Body of pancreas (tissue), 4 donors: ENCODE measurements around the gene NUFIP1. TPM values are rescaled to one million over a fixed set of nuclear protein-coding genes. Genes with fewer than 3 reads are reported as not detected.
"Not testable (repeated sequence)": the region's sequence is repeated elsewhere in the genome, so short reads cannot be mapped to it uniquely, and the experiment has no call there.

Experiments used
- ATAC-seq: fragments of 150-250 bp; one replicate; pipeline ENCODE4 v1.9.1; 2016
- DNase-seq, 4 donors: peaks; one replicate each; pipeline ENCODE4 v3.0.0-alpha.2; 2019
- H3K27ac ChIP-seq, 4 donors: fragments of 200-600 bp; sonication (generic); 1 replicate in 3 of 4; 2 replicates in 1 of 4; pipeline versions ENCODE4 v1.5.1 to v1.6.1; 2016 to 2019; ENCODE audit warnings: mild to moderate bottlenecking in 1 of 4, mixed read lengths in 1 of 4, moderate library complexity in 1 of 4
- H3K27me3 ChIP-seq, 2 donors: fragments of 200-600 bp; sonication (generic); one replicate each; pipeline ENCODE4 v1.6.0; 2016; ENCODE audit warnings: mild to moderate bottlenecking in 1 of 2
- H3K36me3 ChIP-seq, 2 donors: fragments of 200-600 bp; sonication (generic); replicated peaks in 1 of 2; 2 replicates each; pipeline ENCODE4 v1.5.1; 2016; ENCODE audit warnings: low read depth in 2 of 2; ENCODE audit not compliant: insufficient read depth in 1 of 2
- H3K4me1 ChIP-seq: fragments of 200-600 bp; sonication (generic); one replicate; pipeline ENCODE4 v1.6.0; 2016
- H3K4me3 ChIP-seq, 2 donors: fragments of 200-600 bp; sonication (generic); 1 replicate in 1 of 2; 2 replicates in 1 of 2; pipeline ENCODE4 v1.5.1; 2016 to 2019
- H3K9me3 ChIP-seq, 3 donors: fragments of 200-600 bp; sonication (generic); 1 replicate in 2 of 3; 2 replicates in 1 of 3; pipeline ENCODE4 v1.5.1; 2016
- POLR2A ChIP-seq, 3 donors: fragments of 450-650 bp; IDR thresholded peaks; one replicate each; pipeline ENCODE4 v1.6.1; 2016; ENCODE audit warnings: antibody characterized with exemption in 3 of 3, mild to moderate bottlenecking in 2 of 3
- WGBS, 2 donors: methylation state at CpG; one replicate each; pipeline ENCODE4 v1.1.5; 2017; 5-methylcytosine and 5-hydroxymethylcytosine counted together
- intact Hi-C: fragments of 100-400 bp; cut with DNase I; formaldehyde crosslinking; loops from one replicate; pipeline ENCODE4 v1.15.1; 2023
- total RNA-seq, 2 donors: library from RNA; depleted of rRNA; stranded (reverse); fragments of >200 nt; gene quantifications; one replicate each; pipeline ENCODE4 v1.1.0, GENCODE V29; 2016
- TF ChIP-seq, protein P1 (sequence below), 7 experiments: fragments of 450-650 bp in 4 of 7; fragments of 200-600 bp in 3 of 7; sonication (generic) in 3 of 7; IDR thresholded peaks; one replicate each; pipeline ENCODE4 v1.5.1; 2016 to 2019; ENCODE audit warnings: antibody characterized with exemption in 7 of 7

NUFIP1 gene
- total RNA-seq, 2 donors from 2014 or later = 1.3 to 1.6 TPM

DNA sequence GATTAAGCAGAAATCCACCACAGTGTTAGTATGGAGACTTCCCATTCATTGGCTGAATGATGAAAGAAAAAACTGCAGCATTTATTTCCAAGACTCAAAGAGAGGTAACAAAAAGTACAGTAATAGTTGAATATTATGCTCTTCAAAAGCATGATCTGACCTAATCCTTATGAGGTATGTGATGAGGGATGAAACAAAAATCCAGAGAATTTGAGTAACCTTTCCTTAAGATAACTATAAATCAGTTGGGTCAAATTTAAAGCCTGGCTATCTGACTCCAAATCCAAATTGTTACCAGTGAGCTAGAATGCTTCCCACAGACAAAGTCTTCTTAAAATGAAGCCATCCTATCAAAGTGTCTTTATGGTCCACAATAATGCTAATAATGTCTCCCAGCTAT is 38.1 kb downstream of the NUFIP1 start:
- peaks cover 15% of the 10 kb centered on the region for H3K4me1 ChIP-seq
- DNase-seq = no peak
- no peak for TF ChIP-seq POLR2A (IDR thresholded peaks at IDR 0.05)
- TF ChIP-seq, protein P1, sequence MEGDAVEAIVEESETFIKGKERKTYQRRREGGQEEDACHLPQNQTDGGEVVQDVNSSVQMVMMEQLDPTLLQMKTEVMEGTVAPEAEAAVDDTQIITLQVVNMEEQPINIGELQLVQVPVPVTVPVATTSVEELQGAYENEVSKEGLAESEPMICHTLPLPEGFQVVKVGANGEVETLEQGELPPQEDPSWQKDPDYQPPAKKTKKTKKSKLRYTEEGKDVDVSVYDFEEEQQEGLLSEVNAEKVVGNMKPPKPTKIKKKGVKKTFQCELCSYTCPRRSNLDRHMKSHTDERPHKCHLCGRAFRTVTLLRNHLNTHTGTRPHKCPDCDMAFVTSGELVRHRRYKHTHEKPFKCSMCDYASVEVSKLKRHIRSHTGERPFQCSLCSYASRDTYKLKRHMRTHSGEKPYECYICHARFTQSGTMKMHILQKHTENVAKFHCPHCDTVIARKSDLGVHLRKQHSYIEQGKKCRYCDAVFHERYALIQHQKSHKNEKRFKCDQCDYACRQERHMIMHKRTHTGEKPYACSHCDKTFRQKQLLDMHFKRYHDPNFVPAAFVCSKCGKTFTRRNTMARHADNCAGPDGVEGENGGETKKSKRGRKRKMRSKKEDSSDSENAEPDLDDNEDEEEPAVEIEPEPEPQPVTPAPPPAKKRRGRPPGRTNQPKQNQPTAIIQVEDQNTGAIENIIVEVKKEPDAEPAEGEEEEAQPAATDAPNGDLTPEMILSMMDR (IDR thresholded peaks at IDR 0.05) = no peak
- H3K9me3 ChIP-seq = no peaks in the 10 kb centered on the region
- intact Hi-C loops = no loop called here
- H3K4me3 ChIP-seq = no peak overlapping the region
- no peak for ATAC-seq
- no peaks in the 10 kb centered on the region for H3K36me3 ChIP-seq
- H3K27ac ChIP-seq = no peak overlapping the region
- H3K27me3 ChIP-seq = no peaks in the 10 kb centered on the region

DNA sequence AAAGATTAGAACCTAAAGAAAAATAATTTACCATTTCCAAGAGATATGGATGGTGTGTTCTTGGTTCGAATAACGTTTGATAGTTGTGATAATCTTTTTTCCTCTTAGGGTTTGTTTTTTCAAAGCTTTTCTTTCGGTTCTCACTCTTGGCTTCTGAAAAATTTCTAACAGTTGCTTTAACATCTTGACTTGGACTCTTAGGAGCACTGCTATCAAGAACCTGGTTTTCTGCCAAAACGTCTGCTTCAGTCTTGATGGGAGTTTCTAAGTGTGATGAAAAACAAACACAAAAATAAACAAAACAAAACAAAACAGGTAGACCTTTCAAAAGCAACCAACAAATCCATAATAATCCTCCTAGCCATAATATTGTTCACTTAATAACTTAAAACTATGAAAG is 45.9 kb downstream of the NUFIP1 start:
- WGBS, 2 donors = 31 to 37% methylated on average over 4 of the region's 4 CpGs
- H3K9me3 ChIP-seq, H3K27ac ChIP-seq, ATAC-seq, H3K4me1 ChIP-seq, H3K4me3 ChIP-seq, DNase-seq, intact Hi-C loops, H3K27me3 ChIP-seq, H3K36me3 ChIP-seq: not testable (repeated sequence)

DNA sequence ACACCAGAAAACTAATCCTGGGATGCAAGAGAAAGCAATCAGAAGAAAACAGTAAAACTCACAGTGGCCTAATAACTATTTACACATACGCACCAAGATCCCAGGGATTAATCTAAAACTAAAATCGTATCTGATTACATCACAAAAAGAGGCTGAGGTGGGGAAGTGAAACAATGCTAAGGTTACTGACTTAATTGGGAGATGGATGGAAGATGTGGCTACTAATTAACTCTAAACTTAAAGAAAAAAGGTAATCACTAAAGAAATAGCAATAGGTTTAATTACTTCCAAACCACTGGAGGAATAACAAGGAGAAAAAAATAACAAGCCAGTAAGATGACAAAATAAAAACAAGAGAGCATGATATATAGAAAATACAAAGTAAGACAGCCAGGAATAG is 50.4 kb downstream of the NUFIP1 start:
- 66 to 81% methylated on average over 2 of the region's 2 CpGs for WGBS, 2 donors
- Histone ChIP-seq H3K4me3 (no peak overlapping the region), H3K9me3 (no peaks in the 10 kb centered on the region), H3K36me3 (peaks cover 0 to 4% of the 10 kb centered on the region in 2 donors), H3K27ac (no peak overlapping the region), H3K4me1 (no peaks in the 10 kb centered on the region), H3K27me3 (no peaks in the 10 kb centered on the region)
- TF ChIP-seq POLR2A (IDR thresholded peaks at IDR 0.05) = no peak
- TF ChIP-seq, protein P1 (IDR thresholded peaks at IDR 0.05) = no peak
- intact Hi-C loops = no loop called here
- DNase-seq (no peak), ATAC-seq (no peak)

DNA sequence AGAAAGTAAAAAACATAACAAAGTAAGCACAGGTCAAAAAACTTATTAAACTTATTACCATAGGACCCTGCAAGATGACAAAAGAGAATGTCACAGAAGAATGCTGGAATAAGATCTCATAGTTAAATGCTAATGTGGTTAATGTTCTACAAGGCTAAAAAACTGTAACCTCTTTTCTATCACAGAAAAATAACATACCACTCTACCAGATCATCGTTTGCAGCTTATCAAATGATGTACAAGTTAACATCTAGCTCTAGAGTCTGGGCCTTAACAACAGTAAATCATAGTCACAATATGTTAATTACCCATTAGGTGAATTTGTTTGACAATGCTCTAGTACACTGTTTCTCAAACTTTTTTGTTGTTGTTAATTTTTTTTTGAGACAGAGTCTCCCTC is 53.0 kb downstream of the NUFIP1 start:
- Histone ChIP-seq H3K27me3 (no peaks in the 10 kb centered on the region), H3K9me3 (no peaks in the 10 kb centered on the region), H3K4me3 (no peak overlapping the region), H3K27ac (no peak overlapping the region), H3K4me1 (no peaks in the 10 kb centered on the region), H3K36me3 (no peaks in the 10 kb centered on the region)
- ATAC-seq (no peak), DNase-seq (no peak)
- intact Hi-C loops = no loop called here
- WGBS, 2 donors = 39 to 44% methylated on average over 1 of the region's 1 CpG
- no peak for TF ChIP-seq POLR2A (IDR thresholded peaks at IDR 0.05)
- TF ChIP-seq, protein P1 (IDR thresholded peaks at IDR 0.05) = no peak

DNA sequence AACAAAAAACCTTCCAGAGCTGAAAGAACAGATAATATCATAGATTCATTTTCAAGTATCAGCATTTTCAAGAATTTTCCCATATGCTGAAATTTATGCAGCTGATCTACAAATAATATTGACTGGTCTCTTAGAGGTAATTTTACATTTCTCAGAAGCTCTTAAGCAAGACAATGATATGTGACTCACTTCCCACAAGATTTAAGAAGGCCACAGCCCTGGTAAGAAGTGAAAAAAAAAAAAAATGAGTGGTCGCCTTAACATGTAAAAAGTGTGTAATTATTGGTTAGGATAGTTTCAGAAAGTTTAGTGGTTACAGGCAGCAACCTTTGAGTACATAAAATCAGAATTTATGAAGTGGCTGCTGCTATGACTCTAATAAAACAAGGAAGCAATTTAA is 54.5 kb downstream of the NUFIP1 start:
- ATAC-seq (no peak), DNase-seq (no peak)
- TF ChIP-seq, protein P1 (IDR thresholded peaks at IDR 0.05) = no peak
- no peak for TF ChIP-seq POLR2A (IDR thresholded peaks at IDR 0.05)
- no peaks in the 10 kb centered on the region for H3K27me3 ChIP-seq
- WGBS, 2 donors = 0 to 5% methylated on average over 1 of the region's 1 CpG
- H3K4me1 ChIP-seq = no peaks in the 10 kb centered on the region
- H3K27ac ChIP-seq = no peak overlapping the region
- H3K36me3 ChIP-seq = no peaks in the 10 kb centered on the region
- no peaks in the 10 kb centered on the region for H3K9me3 ChIP-seq
- no peak overlapping the region for H3K4me3 ChIP-seq
- intact Hi-C loops = no loop called here
